B cell (primary cell): ENCODE data around the gene SNRPB2.

ENCODE experiments used
- CTCF ChIP-seq: fragments of 200-600 bp; IDR thresholded peaks from one replicate; pipeline ENCODE4 v1.8.0; 2022; ENCODE audit warnings: antibody characterized with exemption, mild to moderate bottlenecking
- EZH2 ChIP-seq: IDR thresholded peaks from 2 replicates; pipeline ENCODE4 v1.6.1; 2012; ENCODE audit warnings: borderline replicate concordance, low read depth, mild to moderate bottlenecking, moderate library complexity, low read length; ENCODE audit not compliant: insufficient read depth, poor library complexity, severe bottlenecking

DNA sequence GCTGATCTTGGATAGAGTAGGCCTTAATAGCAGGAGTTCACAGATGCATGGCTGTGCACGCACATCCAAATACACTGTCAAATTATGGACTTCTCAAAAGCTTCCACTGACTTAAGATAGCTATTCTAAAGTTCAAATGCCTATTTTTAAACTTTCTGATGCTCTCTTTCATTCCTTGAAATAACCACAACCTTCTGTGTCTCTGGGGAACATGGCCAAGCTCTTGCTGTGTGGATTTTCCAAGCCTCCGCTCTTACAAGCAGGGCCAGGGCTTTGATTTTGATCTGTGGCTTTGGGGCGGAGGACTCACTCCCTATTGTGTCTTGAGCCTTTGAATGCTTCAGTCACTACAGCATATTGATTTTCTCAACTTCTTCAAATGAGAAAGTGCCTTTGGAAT, 35.7 kb upstream of the SNRPB2 start:
- TF ChIP-seq CTCF (no peak), EZH2 (no peak)
